ENCODE data around the gene RBM33.

The RBM33 gene

DNA sequence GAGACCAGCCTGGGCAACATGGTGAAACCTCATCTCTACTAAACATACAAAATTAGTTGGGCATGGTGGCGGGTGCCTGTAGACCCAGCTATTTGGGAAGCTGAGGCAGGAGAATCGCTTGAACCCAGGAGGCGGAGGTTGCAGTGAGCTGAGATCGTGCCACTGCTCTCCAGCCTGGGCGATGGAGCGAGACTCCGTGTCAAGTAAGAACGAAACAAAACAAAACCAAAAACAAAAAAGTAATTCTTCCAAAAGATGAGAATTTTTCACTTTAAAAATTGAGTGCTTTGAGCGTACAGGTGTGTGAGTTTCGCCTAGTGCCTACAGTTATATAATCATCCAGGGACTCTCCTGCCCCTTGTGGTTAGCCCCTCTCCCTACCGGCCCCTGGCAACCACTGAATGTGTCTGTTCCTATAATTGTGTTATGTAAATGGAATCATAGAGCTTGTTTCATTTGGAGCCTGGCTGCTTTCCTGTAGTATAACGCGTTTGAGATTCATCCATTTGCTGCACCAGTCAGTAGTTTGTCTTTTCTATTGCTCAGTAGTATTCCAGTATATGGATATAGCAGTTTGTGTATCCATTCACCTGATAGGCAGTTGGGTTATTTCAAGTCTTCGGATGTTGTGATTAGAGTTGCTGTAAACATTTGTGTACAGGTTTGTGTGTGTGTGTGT lies 80.0 kb downstream of the RBM33 start:
- DNase-seq (ENCODE audit: low read depth) = no peak

GRCh38 chr7:155725006-155725355 lies 80.5 kb downstream of the RBM33 start:
- DNase-seq (ENCODE audit: low read depth) = no peak

DNA sequence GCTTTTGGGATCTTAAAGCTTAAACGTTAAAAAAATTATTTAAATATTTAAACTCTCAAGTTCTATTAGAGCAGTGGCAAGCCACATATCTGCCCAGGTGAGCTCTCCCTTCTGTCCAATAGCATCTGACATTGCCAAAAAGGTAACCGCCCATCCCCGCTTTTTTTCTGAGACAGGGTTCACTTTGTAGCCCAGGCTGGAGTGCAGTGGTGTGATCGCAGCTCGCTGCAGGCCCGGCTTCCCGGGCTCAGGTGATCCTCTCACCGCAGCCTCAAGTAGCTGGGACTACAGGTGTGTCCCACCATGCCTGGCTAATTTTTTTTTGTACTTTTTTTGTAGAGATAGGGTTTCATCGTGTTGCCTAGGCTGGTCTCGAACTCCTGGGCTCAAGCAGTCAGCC lies 83.2 kb downstream of the RBM33 start:
- DNase-seq (ENCODE audit: low read depth) = no peak

DNA sequence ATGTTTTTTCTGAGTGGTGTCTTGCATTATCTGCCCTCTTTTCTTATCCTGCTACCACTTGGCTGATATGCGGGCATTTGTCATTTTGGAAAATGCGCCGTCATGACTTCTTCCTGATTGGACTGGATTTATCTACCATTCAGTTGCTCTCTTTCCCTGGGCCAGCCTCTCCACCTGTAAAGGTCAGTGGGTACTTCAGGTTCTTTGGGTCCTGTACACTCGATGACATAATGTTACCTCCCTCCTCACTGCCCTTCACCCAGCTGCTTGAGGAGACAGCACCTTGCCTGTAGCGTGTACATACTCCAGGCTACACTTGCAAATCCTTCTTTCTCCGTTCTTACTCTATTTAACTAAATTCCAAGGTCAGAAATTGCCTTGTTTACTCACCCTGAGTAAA lies 83.7 kb downstream of the RBM33 start:
- no peak for DNase-seq (ENCODE audit: low read depth)

DNA sequence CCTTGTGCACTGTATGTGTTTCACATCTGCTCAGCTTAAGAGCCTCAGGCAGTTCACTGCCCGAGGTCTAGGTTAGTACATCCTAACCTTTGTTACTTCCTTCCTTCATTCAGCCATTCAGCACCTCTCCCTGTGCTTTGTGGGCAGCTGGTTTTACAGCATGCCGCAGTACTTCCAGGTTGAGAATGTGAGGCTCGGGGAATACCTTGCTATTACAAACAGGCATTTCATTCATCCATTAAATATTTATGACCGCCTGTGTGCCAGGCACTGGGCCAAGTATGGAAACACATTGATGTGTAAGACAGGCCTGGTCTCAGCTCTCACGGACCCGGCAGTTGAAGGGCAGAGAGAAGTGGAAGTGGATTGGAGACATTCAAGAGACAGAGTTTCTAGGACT lies 85.4 kb downstream of the RBM33 start:
- DNase-seq (ENCODE audit: low read depth) = peak; percentile 34

DNA sequence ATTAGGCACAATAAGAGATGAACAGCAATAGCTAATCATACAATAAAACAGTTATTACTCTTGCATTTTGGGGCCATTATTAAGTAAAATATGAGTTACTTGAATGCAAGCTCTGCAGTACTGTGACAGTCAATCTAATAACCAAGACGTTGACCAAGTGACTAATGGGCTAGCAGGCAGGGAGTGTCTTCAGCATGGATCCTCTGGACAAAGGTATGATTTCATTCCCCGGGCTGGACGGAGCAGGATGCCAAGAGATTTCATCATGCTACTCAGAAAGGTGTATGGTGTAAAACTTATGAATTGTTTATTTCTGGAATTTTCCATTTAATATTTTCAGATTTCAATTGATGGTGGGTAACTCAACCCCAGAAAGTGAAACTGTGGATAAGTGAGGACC lies 86.9 kb downstream of the RBM33 start:
- DNase-seq (ENCODE audit: low read depth) = no peak

- DNase-seq (ENCODE audit: low read depth) = no peak
Measured at GRCh38 chr7:155731871-155732270, 87.4 kb downstream of the RBM33 start.

DNA sequence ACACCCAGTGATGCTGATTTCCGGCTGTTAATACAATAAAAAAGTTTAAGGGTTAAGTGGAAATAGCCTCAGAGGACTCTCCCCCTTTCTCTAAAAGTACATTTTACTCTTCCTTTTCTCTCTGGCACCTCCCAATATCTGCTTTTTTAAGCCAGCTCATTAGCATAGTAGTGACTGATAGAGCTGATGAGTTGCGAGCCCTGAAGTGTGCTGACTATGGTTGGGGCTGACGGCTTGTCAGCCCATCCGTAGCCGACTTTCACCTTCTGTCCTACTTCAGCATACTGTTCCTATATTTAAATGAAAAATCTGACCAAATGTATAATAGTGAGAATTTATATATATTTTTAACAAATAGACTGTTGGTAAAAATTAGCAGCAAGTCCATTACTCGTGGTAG lies 87.8 kb downstream of the RBM33 start:
- DNase-seq (ENCODE audit: low read depth) = no peak

- DNase-seq (ENCODE audit: low read depth) = no peak
Measured at GRCh38 chr7:155733582-155734444, 89.4 kb downstream of the RBM33 start.

GRCh38 chr7:155734445-155734809 lies 90.0 kb downstream of the RBM33 start:
- no peak for DNase-seq (ENCODE audit: low read depth)

DNA sequence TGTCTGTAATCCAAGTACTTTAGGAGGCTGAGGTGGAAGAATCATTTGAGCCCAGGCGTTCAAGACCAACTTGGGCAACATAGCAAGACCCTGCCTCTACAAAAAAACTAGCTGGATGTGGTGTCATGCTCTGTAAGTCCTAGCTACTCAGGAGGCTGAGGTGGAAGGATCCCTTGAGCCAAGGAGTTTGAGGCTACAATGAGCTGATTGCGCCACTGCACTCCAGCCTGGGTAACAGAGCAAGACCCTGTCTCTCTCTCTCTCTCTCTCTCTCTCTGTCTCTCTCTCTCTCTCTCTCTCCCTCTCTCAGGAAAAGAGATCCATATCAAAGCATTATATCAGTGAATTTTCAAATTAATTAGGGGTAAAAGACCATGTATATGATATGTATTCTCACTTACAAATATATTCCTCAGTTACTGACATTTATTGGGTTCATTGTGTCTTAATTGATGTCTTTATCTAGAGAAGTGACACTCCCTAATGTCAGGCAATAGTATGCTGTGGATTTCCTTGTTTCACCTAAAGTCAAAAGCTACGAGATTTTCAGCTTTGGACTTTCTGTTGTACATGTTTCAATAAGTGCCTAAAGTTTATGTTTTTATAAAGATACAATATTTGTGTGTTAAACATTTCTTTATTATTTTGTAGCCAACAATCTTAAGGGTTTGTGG lies 91.1 kb downstream of the RBM33 start:
- no peak for DNase-seq (ENCODE audit: low read depth)

DNA sequence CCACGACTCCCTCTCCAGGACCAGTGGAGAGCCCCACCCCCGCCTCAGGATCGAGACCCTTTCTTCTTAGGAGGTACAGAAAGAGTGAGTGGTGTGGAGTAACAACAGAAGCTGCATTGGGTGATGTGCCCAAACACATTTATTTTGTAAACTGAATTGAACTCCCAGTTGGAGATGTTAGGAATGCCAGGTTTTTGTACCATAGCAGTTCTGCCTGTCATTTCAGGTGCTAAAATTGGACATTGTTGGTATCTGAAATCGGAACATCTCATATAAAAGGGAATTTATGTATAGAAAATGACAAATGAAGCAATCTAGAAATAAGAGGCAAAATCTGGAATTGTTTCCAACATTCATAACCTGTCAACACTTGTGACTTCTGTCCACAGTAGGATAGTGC lies 93.1 kb downstream of the RBM33 start:
- DNase-seq (ENCODE audit: low read depth) = no peak

GRCh38 chr7:155738104-155738503 lies 93.6 kb downstream of the RBM33 start:
- no peak for DNase-seq (ENCODE audit: low read depth)

DNA sequence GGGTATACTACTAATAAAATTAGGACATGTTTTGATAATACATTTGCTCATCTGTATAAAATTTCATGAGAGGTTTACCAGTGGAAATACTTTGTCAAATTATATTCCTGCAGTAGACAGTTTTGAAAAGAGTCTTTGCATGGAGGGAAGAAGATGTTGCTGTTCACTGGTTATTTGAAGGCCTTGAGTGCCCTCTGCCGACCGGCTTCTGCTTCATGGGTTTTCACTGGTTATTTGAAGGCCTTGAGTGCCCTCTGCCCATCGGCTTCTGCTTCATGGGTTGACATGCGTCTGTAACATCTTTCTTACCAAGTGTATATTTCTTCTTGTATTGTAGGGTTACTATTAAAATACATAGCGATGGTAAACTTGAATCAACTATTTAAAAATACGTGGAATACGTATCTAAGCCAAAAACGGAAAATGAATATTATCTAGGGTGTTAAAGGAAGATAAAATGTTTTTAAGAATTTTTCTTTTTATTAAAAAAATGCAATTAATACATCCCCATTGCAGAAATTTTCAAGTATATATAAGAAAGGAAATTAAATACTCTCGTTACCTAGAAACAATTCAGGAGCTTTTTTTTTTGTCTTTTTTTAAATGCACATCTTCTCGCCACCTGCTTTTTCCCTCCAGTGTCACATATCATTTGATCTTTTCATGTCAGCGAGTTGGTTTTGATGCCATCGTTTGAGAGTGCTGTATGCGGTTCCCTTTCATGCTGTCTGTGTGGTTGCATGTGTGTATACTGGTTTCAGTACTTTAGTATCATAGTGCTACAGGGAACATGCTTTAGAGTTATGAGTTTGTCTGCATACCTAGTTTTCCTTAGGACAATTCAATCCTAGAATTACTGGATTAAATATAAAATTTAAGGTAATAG lies 94.4 kb downstream of the RBM33 start:
- peak; percentile 76 for DNase-seq (ENCODE audit: low read depth)

GRCh38 chr7:155739538-155740143 lies 95.2 kb downstream of the RBM33 start:
- DNase-seq (ENCODE audit: low read depth) = no peak

DNA sequence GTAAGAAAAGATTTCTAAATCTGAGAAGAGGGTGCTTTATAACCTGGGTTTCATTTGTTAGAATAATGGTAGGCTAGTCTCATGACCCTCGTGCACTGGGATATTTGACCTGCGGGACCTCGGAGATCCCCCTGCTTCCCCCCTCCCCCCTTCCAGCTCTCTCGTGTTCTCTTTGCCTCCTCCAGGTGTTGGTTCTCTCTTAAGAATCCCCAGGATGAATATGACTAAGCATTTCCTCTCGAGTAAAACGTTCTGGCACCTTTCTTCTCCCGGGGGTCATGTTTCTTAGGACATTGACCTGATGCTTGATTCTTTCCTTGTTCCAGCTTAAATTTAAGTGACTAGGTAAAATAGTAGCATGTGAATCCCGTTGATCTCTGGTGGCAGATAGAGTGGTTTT lies 96.6 kb downstream of the RBM33 start:
- DNase-seq (ENCODE audit: low read depth) = no peak

DNA sequence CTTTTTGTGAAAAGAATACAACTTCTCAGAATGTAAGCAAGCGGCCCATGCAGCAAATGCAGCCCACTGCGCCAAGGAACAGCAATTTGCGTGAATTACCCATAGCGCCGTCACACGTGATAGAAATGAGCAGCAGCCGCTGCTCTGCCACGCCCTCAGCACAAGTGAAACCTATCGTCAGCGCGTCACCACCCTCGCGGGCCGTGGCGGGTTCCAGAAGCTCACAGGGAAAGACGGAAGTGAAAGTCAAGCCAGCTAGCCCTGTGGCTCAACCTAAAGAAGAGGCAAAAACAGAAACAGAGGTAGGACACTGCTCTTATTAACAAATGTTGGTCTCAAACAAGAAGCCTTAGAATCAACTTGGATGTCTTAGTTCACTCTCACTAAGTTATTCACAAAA lies 97.3 kb downstream of the RBM33 start:
- DNase-seq (ENCODE audit: low read depth) = no peak

DNA sequence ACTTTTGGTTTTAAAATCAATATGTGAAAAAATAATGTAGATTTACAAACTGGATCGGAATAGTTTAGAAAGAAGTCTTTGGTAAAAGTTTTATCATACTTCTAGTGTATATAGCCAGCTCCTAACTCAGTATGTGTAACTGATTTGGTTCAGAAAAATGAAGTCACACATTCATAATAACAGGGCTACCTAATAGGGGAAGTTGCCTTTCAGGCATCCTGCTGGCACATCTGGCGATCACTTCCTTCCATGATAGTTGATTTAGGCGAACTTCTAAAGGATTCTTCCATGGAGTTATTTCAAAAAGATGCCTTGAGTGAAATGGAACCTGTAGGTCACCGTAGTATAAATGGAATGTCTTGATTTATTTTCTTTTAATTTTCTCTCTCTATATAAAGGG lies 98.7 kb downstream of the RBM33 start:
- DNase-seq (ENCODE audit: low read depth) = no peak

GRCh38 chr7:155744971-155745683 lies 100.7 kb downstream of the RBM33 start:
- no peak for DNase-seq (ENCODE audit: low read depth)

DNA sequence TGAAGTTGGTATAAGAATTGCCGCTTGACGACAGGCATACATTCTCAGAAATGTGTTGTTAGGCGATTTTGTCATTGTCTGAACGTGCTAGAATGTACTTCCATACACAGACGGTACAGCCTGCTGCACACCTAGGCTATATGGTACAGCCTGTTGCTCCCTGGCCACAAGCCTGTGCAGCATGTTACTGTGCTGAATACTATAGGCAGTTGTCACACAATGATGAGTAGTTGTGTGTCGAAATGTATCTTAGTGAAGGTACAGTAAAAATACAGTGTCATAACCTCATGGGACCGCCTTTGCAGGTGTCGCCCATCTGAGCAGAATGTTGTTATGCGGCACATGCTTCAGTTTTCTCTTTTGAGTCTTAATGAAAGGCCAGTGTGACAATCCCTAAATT lies 101.3 kb downstream of the RBM33 start:
- no peak for DNase-seq (ENCODE audit: low read depth)

DNA sequence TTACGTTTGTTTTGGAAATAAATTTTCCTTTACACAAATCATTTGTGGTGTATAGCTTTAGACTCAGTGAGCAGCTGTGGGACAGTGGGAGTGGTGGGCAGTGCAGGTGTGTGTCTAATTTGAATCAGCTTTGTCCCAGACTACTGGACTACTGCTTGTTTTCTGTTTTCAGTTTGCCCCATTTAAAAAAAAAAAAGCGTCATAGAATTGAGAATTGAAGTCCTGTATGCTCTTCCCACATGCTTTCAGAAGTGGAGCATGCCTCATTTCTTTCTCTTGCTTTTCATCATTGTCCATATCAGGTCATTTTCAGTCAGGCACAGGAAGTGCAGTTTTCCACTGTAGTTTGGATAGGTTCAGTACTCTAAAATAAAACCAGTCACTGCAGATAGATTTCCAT lies 101.7 kb downstream of the RBM33 start:
- no peak for DNase-seq (ENCODE audit: low read depth)

Measured in EH (cell line).